Osteoblast (primary cell): ENCODE results near the gene DGKI. TPM values are rescaled to one million over a fixed set of nuclear protein-coding genes. Genes with fewer than 3 reads are reported as not detected.

Source experiments
- DNase-seq: peaks from one replicate; pipeline ENCODE4 v3.0.0; 2011; ENCODE audit warnings: low spot score, mixed read lengths; ENCODE audit not compliant: insufficient read length; ENCODE audit errors: missing footprints
- H2AFZ ChIP-seq: 2 replicates; pipeline ENCODE4 v1.6.0; 2011; ENCODE audit warnings: mild to moderate bottlenecking, low read length
- H3K27ac ChIP-seq: 2 replicates; pipeline ENCODE4 v1.5.1; 2011; ENCODE audit warnings: mild to moderate bottlenecking, low read depth, low read length, moderate library complexity
- H3K27me3 ChIP-seq: 2 replicates; pipeline ENCODE4 v1.6.0; 2012; ENCODE audit warnings: mild to moderate bottlenecking, control low read depth, inconsistent platforms, low read length, moderate library complexity; ENCODE audit not compliant: insufficient read depth
- H3K36me3 ChIP-seq: 2 replicates; pipeline ENCODE4 v1.5.1; 2011; ENCODE audit warnings: mild to moderate bottlenecking, low read length, control low read depth, moderate library complexity; ENCODE audit not compliant: insufficient read depth
- H3K4me1 ChIP-seq: 2 replicates; pipeline ENCODE4 v1.5.1; 2011; ENCODE audit warnings: mild to moderate bottlenecking, low read length, control low read depth, moderate library complexity; ENCODE audit not compliant: insufficient read depth
- H3K4me2 ChIP-seq: 2 replicates; pipeline ENCODE4 v1.6.0; 2011; ENCODE audit warnings: mild to moderate bottlenecking, low read length; ENCODE audit not compliant: insufficient read depth
- H3K4me3 ChIP-seq: fragments of 200-600 bp; sonication (generic); 3 replicates; pipeline ENCODE4 v1.5.1; 2012; ENCODE audit warnings: mild to moderate bottlenecking, low read length, inconsistent platforms; ENCODE audit not compliant: insufficient read depth
- H3K79me2 ChIP-seq: 2 replicates; pipeline ENCODE4 v1.6.0; 2012; ENCODE audit warnings: mild to moderate bottlenecking, low read length, control low read depth, inconsistent platforms; ENCODE audit not compliant: insufficient read depth
- H3K9me3 ChIP-seq: 2 replicates; pipeline ENCODE4 v1.5.1; 2011; ENCODE audit warnings: low read depth, low read length, control low read depth
- H4K20me1 ChIP-seq: 2 replicates; pipeline ENCODE4 v1.6.0; 2012; ENCODE audit warnings: mild to moderate bottlenecking, low read length, control low read depth; ENCODE audit not compliant: insufficient read depth
- CTCF ChIP-seq: IDR thresholded peaks from 2 replicates; pipeline ENCODE4 v1.5.1; 2011; ENCODE audit warnings: mild to moderate bottlenecking, low read depth, low read length, moderate library complexity; ENCODE audit errors: extremely low read depth
- total RNA-seq: library from RNA; depleted of rRNA; stranded (reverse); fragments of >200 nt; gene quantifications from 2 replicates; pipeline ENCODE4 v1.2.3, GENCODE V29; 2012

The DGKI gene
- total RNA-seq, 1 donor = 19.2 TPM

- H3K79me2 ChIP-seq = peaks cover 9% of the 10 kb centered on the region
These were observed 45.3 kb downstream of the DGKI start for GRCh38 chr7:137801491-137801890.

DNA sequence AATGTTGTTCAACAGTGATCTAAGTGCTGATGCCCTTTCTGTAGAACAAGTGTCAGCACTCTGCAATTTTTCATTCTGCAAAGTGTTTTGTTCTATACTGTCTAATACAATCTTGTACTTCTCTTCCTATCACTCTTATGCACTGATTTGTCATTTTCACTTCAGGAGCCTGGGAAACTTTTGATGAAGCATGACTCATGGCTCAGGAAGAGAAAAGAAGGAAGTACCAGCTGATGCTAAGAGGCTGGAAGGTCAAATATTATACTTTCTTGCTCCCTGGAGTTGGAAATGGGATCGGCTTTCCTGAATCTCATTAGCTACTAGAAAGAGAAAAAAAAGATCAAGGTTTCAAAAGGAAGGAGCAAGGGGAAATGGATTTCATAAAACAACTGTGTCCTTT is 45.8 kb downstream of the DGKI start:
- Histone ChIP-seq H3K36me3 (peaks cover 5% of the 10 kb centered on the region), H3K79me2 (peaks cover 8% of the 10 kb centered on the region), H2AFZ (no peak overlapping the region), H3K9me3 (no peaks in the 10 kb centered on the region), H3K27me3 (no peaks in the 10 kb centered on the region), H4K20me1 (no peaks in the 10 kb centered on the region), H3K4me2 (no peak overlapping the region), H3K4me3 (no peak overlapping the region), H3K4me1 (peaks cover 8% of the 10 kb centered on the region), H3K27ac (no peak overlapping the region)
- no peak for TF ChIP-seq CTCF
- no peak for DNase-seq

More at GRCh38 chr7:137801491-137801890, 45.3 kb downstream of the DGKI start:
- Histone ChIP-seq H2AFZ (no peak overlapping the region), H3K4me1 (peaks cover 8% of the 10 kb centered on the region), H3K27ac (no peak overlapping the region), H3K9me3 (no peaks in the 10 kb centered on the region), H3K27me3 (no peaks in the 10 kb centered on the region), H4K20me1 (no peaks in the 10 kb centered on the region), H3K4me2 (no peak overlapping the region), H3K4me3 (no peak overlapping the region), H3K36me3 (peaks cover 5% of the 10 kb centered on the region)
- TF ChIP-seq CTCF = no peak
- peak; percentile 62 for DNase-seq

GRCh38 chr7:137798073-137798763 is 48.6 kb downstream of the DGKI start:
- Histone ChIP-seq H3K79me2 (peaks cover 13% of the 10 kb centered on the region), H3K27ac (no peak overlapping the region), H3K4me1 (peaks cover 5% of the 10 kb centered on the region), H2AFZ (no peak overlapping the region), H3K27me3 (no peaks in the 10 kb centered on the region), H3K4me2 (no peak overlapping the region), H4K20me1 (no peaks in the 10 kb centered on the region), H3K9me3 (no peaks in the 10 kb centered on the region), H3K4me3 (no peak overlapping the region), H3K36me3 (peaks cover 1% of the 10 kb centered on the region)
- TF ChIP-seq CTCF = no peak
- no peak for DNase-seq

GRCh38 chr7:137795211-137795610 is 51.6 kb downstream of the DGKI start:
- H3K36me3 ChIP-seq = no peaks in the 10 kb centered on the region
- H3K27ac ChIP-seq = no peak overlapping the region
- no peaks in the 10 kb centered on the region for H3K9me3 ChIP-seq
- no peak overlapping the region for H2AFZ ChIP-seq
- peaks cover 15% of the 10 kb centered on the region for H3K79me2 ChIP-seq
- TF ChIP-seq CTCF = no peak
- H3K27me3 ChIP-seq = no peaks in the 10 kb centered on the region
- no peak overlapping the region for H3K4me3 ChIP-seq
- H4K20me1 ChIP-seq = no peaks in the 10 kb centered on the region
- no peak for DNase-seq
- H3K4me1 ChIP-seq = no peaks in the 10 kb centered on the region
- H3K4me2 ChIP-seq = no peak overlapping the region
